B cell (primary cell): Measurements from ENCODE around the gene DOCK1. TPM values are rescaled to one million over a fixed set of nuclear protein-coding genes. Genes with fewer than 3 reads are reported as not detected.

Experiments
- ATAC-seq: fragments of 200-7000 bp; cut with Tn5 transposase; one replicate; pipeline ENCODE4 v1.10.0; 2021; ENCODE audit warnings: low read depth, mild to moderate bottlenecking, moderate number of reproducible peaks, moderate library complexity
- CTCF ChIA-PET: fragments of 350-600 bp; sonication (Branson Sonifier 250); formaldehyde crosslinking; loops from one replicate; lab custom pipeline; 2021; ENCODE audit warnings: antibody characterized with exemption, inconsistent platforms; lab: Charles Lee
- POLR2A ChIA-PET: fragments of 350-600 bp; sonication (Branson Sonifier 250); formaldehyde crosslinking; loops from one replicate; lab custom pipeline; 2021; ENCODE audit warnings: antibody characterized with exemption; lab: Charles Lee
- DNase-seq: peaks from one replicate; pipeline ENCODE4 v3.0.0; 2013
- H2AFZ ChIP-seq: 2 replicates; pipeline ENCODE4 v1.6.1; 2012; ENCODE audit warnings: mild to moderate bottlenecking, low read depth, low read length; ENCODE audit not compliant: insufficient read depth, poor library complexity, severe bottlenecking
- H3K27ac ChIP-seq, 2 donors: 1 replicate in 1 of 2; 2 replicates in 1 of 2; pipeline ENCODE4 v1.5.1; 2012 to 2013; ENCODE audit warnings: low read length in 2 of 2, mild to moderate bottlenecking in 2 of 2, moderate library complexity in 1 of 2
- H3K27me3 ChIP-seq, 4 experiments: fragments of 200-600 bp in 1 of 4; sonication (generic) in 1 of 4; replicated peaks in 1 of 4; 1 replicate in 2 of 4; 2 replicates in 2 of 4; pipeline versions ENCODE4 v1.6.1 to v1.7.0; 2013 to 2016; ENCODE audit warnings: low read length in 3 of 4, mild to moderate bottlenecking in 2 of 4, mixed read lengths in 1 of 4, moderate library complexity in 1 of 4; ENCODE audit not compliant: insufficient read depth in 4 of 4, control insufficient read depth in 3 of 4; ENCODE audit errors: control extremely low read depth in 1 of 4
- H3K36me3 ChIP-seq, 2 experiments: replicated peaks in 1 of 2; 1 replicate in 1 of 2; 2 replicates in 1 of 2; pipeline versions ENCODE4 v1.6.1 to v1.7.1; 2013; ENCODE audit warnings: low read length in 1 of 2; ENCODE audit not compliant: insufficient read depth in 2 of 2, control insufficient read depth in 1 of 2; ENCODE audit errors: control extremely low read depth in 1 of 2, extremely low read depth in 1 of 2
- H3K4me1 ChIP-seq, 2 donors: fragments of 200-600 bp in 1 of 2; sonication (generic) in 1 of 2; 1 replicate in 1 of 2; 2 replicates in 1 of 2; pipeline versions ENCODE4 v1.5.1 to v1.6.1; 2013 to 2017; ENCODE audit warnings: low read length in 2 of 2; ENCODE audit not compliant: control insufficient read depth in 2 of 2, insufficient read depth in 2 of 2
- H3K4me2 ChIP-seq: replicated peaks from 2 replicates; pipeline ENCODE3; 2012; ENCODE audit warnings: mild to moderate bottlenecking, low read depth, low read length; ENCODE audit not compliant: poor library complexity, severe bottlenecking
- H3K4me3 ChIP-seq, 5 experiments: fragments of 200-600 bp in 1 of 5; sonication (generic) in 1 of 5; 1 replicate in 3 of 5; 2 replicates in 2 of 5; pipeline versions ENCODE4 v1.5.1 to v1.7.0; 2011 to 2016; ENCODE audit warnings: low read length in 4 of 5, mild to moderate bottlenecking in 4 of 5, low read depth in 2 of 5, control low read depth in 1 of 5, moderate library complexity in 1 of 5; ENCODE audit not compliant: insufficient read depth in 1 of 5; ENCODE audit errors: control extremely low read depth in 1 of 5, extremely low read depth in 1 of 5
- H3K79me2 ChIP-seq: fragments of 200-600 bp; sonication (generic); one replicate; pipeline ENCODE4 v1.6.0; 2016; ENCODE audit warnings: low read length; ENCODE audit not compliant: control insufficient read depth, insufficient read depth
- H3K9ac ChIP-seq: fragments of 200-600 bp; sonication (generic); 2 replicates; pipeline ENCODE4 v1.6.1; 2017; ENCODE audit warnings: mild to moderate bottlenecking, low read length, moderate library complexity
- H3K9me3 ChIP-seq, 3 donors: one replicate each; pipeline versions ENCODE4 v1.6.1 to v1.7.1; 2013; ENCODE audit warnings: low read length in 2 of 3; ENCODE audit not compliant: control insufficient read depth in 2 of 3, insufficient read depth in 1 of 3; ENCODE audit errors: control extremely low read depth in 1 of 3
- H4K20me1 ChIP-seq: 2 replicates; pipeline ENCODE4 v1.6.0; 2012; ENCODE audit warnings: mild to moderate bottlenecking, low read length; ENCODE audit not compliant: insufficient read depth, control insufficient read depth, poor library complexity, severe bottlenecking
- H3K27ac Mint-ChIP-seq: one replicate; pipeline ENCODE4 v1.8.0; 2021; ENCODE audit warnings: mixed read lengths
- H3K27me3 Mint-ChIP-seq: one replicate; pipeline ENCODE4 v1.8.0; 2021; ENCODE audit warnings: mixed read lengths
- H3K4me1 Mint-ChIP-seq: one replicate; pipeline ENCODE4 v1.8.0; 2021; ENCODE audit warnings: mixed read lengths
- H3K4me3 Mint-ChIP-seq: one replicate; pipeline ENCODE4 v1.8.0; 2021; ENCODE audit warnings: mixed read lengths
- H3K9me3 Mint-ChIP-seq: one replicate; pipeline ENCODE4 v1.8.0; 2022; ENCODE audit warnings: mixed read lengths; ENCODE audit not compliant: insufficient read depth
- EZH2 ChIP-seq: IDR thresholded peaks from 2 replicates; pipeline ENCODE4 v1.6.1; 2012; ENCODE audit warnings: borderline replicate concordance, low read depth, mild to moderate bottlenecking, moderate library complexity, low read length; ENCODE audit not compliant: insufficient read depth, poor library complexity, severe bottlenecking
- WGBS: methylation state at CpG from one replicate; pipeline ENCODE4 v1.1.5; 2013; ENCODE audit warnings: missing lambda C conversion rate; ENCODE audit not compliant: insufficient coverage; 5-methylcytosine and 5-hydroxymethylcytosine counted together
- intact Hi-C: fragments of 100-400 bp; cut with micrococcal nuclease; formaldehyde crosslinking; loops from one replicate; pipeline ENCODE4 v1.10.0; 2022
- polyA plus RNA-seq: library from polyadenylated mRNA; depleted of rRNA; stranded (reverse); fragments of >200 nt; gene quantifications from 2 replicates; pipeline ENCODE4 v1.2.3, GENCODE V29; 2012
- total RNA-seq, 2 donors: library from RNA; stranded (reverse); fragments of 120-200 nt in 1 of 2; gene quantifications; 1 replicate in 1 of 2; 2 replicates in 1 of 2; pipeline versions ENCODE4 v1.2.3 to v1.2.4, GENCODE V29; 2013 to 2022
- TF ChIP-seq, protein P1 (sequence below): fragments of 200-600 bp; IDR thresholded peaks from one replicate; pipeline ENCODE4 v1.8.0; 2022; ENCODE audit warnings: antibody characterized with exemption, mild to moderate bottlenecking

DOCK1 gene
- total and polyA plus RNA-seq, 2 donors (not counting 1 experiment from before 2014, with no cell fraction given) = not detected

DNA sequence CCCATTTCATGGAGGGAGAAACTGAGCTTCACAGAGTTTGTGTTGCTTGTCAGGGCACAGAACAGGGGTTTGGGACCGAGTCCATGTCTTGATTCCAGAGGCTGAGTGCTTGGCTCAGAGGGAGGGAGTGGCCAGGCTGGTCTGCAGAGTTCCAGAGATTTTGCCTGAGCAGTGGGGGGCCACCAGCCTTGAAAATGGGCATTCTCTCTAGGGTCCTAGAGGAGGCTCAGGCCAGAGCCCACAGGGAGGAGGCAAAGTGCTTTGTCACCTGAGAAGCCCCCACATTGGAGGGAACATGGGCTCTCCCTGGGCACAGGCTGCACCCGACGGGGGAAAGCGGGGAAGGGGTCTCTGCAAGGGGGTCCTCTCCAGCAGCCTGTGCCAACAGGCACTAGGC lies 51.5 kb downstream of the DOCK1 start:
- H3K9me3 ChIP-seq = peaks cover 0 to 27% (median 0%) of the 10 kb centered on the region in 3 donors
- H3K4me1 Mint-ChIP-seq = peaks cover 3% of the 10 kb centered on the region
- POLR2A ChIA-PET = no interaction called here

GRCh38 chr10:126957111-126957510 lies 51.9 kb downstream of the DOCK1 start:
- no peak for ATAC-seq
- no peak for DNase-seq
- no peaks in the 10 kb centered on the region for H4K20me1 ChIP-seq
- no peaks in the 10 kb centered on the region for H3K27me3 Mint-ChIP-seq
- H3K4me1 Mint-ChIP-seq = peaks cover 3% of the 10 kb centered on the region
- no peak overlapping the region for H3K27ac ChIP-seq
- no peak overlapping the region for H3K4me2 ChIP-seq
- H3K27me3 ChIP-seq = no peaks in the 10 kb centered on the region
- H3K4me3 Mint-ChIP-seq = no peak overlapping the region
- no peak overlapping the region for H2AFZ ChIP-seq
- ChIA-PET POLR2A (no interaction called here), CTCF (no interaction called here)
- no peak overlapping the region for H3K4me3 ChIP-seq
- WGBS = 86% methylated on average over 7 of the region's 8 CpGs
- H3K9ac ChIP-seq = no peak overlapping the region
- H3K36me3 ChIP-seq = no peaks in the 10 kb centered on the region
- H3K9me3 Mint-ChIP-seq = no peaks in the 10 kb centered on the region
- TF ChIP-seq, protein P1, sequence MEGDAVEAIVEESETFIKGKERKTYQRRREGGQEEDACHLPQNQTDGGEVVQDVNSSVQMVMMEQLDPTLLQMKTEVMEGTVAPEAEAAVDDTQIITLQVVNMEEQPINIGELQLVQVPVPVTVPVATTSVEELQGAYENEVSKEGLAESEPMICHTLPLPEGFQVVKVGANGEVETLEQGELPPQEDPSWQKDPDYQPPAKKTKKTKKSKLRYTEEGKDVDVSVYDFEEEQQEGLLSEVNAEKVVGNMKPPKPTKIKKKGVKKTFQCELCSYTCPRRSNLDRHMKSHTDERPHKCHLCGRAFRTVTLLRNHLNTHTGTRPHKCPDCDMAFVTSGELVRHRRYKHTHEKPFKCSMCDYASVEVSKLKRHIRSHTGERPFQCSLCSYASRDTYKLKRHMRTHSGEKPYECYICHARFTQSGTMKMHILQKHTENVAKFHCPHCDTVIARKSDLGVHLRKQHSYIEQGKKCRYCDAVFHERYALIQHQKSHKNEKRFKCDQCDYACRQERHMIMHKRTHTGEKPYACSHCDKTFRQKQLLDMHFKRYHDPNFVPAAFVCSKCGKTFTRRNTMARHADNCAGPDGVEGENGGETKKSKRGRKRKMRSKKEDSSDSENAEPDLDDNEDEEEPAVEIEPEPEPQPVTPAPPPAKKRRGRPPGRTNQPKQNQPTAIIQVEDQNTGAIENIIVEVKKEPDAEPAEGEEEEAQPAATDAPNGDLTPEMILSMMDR = no peak
- no peak for TF ChIP-seq EZH2
- peaks cover 0 to 27% (median 0%) of the 10 kb centered on the region in 3 donors for H3K9me3 ChIP-seq
- H3K27ac Mint-ChIP-seq = no peak overlapping the region
- intact Hi-C loops = no loop called here
- no peaks in the 10 kb centered on the region for H3K79me2 ChIP-seq
- no peaks in the 10 kb centered on the region for H3K4me1 ChIP-seq

More for the DNA sequence above, 51.5 kb downstream of the DOCK1 start:
- no peak for DNase-seq
- no peaks in the 10 kb centered on the region for H3K27me3 ChIP-seq
- no peak overlapping the region for H3K27ac ChIP-seq
- H3K9ac ChIP-seq = no peak overlapping the region
- TF ChIP-seq EZH2 = no peak
- TF ChIP-seq, protein P1 = no peak
- H3K4me3 Mint-ChIP-seq = no peak overlapping the region
- H3K27me3 Mint-ChIP-seq = no peaks in the 10 kb centered on the region
- H3K4me3 ChIP-seq = no peak overlapping the region
- no peaks in the 10 kb centered on the region for H3K79me2 ChIP-seq
- 97% methylated on average over 3 of the region's 4 CpGs for WGBS
- no peak overlapping the region for H3K27ac Mint-ChIP-seq
- no peaks in the 10 kb centered on the region for H3K36me3 ChIP-seq
- H3K4me2 ChIP-seq = no peak overlapping the region
- CTCF ChIA-PET = no interaction called here
- no peak overlapping the region for H2AFZ ChIP-seq
- no peaks in the 10 kb centered on the region for H3K9me3 Mint-ChIP-seq
- ATAC-seq = no peak
- H3K4me1 ChIP-seq = no peaks in the 10 kb centered on the region
- H4K20me1 ChIP-seq = no peaks in the 10 kb centered on the region
- intact Hi-C loops = no loop called here
